ENCODE data around the gene NDRG3.

The NDRG3 gene

DNA sequence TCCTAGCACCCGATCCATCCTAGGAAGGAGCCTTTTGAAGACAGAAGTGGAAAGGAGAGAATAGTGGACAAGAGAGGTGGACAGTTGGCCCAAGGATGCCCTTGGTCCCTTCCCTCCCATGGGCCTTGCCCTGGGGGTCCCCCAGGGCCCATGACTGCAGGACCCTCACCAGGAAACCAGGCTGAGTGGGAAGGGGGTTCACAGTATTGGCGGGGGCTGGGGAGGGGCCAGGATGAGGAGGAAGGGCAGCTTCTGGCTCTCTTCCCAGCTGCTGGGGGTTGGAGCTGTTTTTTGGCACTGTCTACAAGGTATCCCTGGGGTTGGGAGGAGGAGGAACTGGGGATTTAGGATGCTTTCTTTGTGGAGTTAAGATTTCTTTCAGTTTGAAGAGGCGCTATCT, 31.7 kb upstream of the NDRG3 start:
- peaks cover 9% of the 10 kb centered on the region for H3K4me1 ChIP-seq (ENCODE audit: low read depth, poor library complexity, severe bottlenecking)
- no peak overlapping the region for H3K4me2 ChIP-seq
- no peaks in the 10 kb centered on the region for H3K27me3 ChIP-seq (ENCODE audit: insufficient read depth, low read depth)
- TF ChIP-seq, protein P1, sequence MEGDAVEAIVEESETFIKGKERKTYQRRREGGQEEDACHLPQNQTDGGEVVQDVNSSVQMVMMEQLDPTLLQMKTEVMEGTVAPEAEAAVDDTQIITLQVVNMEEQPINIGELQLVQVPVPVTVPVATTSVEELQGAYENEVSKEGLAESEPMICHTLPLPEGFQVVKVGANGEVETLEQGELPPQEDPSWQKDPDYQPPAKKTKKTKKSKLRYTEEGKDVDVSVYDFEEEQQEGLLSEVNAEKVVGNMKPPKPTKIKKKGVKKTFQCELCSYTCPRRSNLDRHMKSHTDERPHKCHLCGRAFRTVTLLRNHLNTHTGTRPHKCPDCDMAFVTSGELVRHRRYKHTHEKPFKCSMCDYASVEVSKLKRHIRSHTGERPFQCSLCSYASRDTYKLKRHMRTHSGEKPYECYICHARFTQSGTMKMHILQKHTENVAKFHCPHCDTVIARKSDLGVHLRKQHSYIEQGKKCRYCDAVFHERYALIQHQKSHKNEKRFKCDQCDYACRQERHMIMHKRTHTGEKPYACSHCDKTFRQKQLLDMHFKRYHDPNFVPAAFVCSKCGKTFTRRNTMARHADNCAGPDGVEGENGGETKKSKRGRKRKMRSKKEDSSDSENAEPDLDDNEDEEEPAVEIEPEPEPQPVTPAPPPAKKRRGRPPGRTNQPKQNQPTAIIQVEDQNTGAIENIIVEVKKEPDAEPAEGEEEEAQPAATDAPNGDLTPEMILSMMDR (conservative IDR thresholded peaks at IDR 0.05; ENCODE audit: low read depth, low read length) = no peak
- no peaks in the 10 kb centered on the region for H3K79me2 ChIP-seq (ENCODE audit: insufficient read depth, low read depth)
- H2AFZ ChIP-seq (ENCODE audit: low read depth) = no peak overlapping the region
- H4K20me1 ChIP-seq (ENCODE audit: insufficient read depth) = no peaks in the 10 kb centered on the region
- H3K4me3 ChIP-seq (IDR thresholded peaks at IDR 0.05; ENCODE audit: insufficient read depth, low read depth, low read length) = no peak overlapping the region
- H3K36me3 ChIP-seq (ENCODE audit: insufficient read depth) = no peaks in the 10 kb centered on the region
- no peak overlapping the region for H3K9ac ChIP-seq
- no peak overlapping the region for H3K27ac ChIP-seq

DNA sequence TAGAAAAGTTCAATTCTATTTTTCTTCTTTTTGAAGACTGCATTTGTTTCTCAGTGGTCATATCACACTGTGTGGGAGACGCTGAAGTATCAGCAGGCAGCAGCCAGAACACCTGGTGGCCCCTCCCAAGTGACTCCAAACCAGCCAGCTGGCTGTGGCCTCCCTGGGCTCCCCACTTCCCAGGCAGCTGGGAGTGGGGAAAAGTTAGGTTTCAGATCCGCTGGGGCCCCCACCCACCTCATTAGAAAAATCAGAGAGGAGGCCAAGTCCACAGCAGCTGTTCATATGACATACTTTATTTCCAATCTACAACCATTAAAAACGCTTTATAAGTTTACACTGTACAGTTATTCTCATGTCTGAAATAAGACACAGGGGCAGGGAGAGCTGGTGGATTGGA, 31.3 kb upstream of the NDRG3 start:
- no peak overlapping the region for H3K4me3 ChIP-seq (IDR thresholded peaks at IDR 0.05; ENCODE audit: insufficient read depth, low read depth, low read length)
- peaks cover 13% of the 10 kb centered on the region for H3K4me1 ChIP-seq (ENCODE audit: low read depth, poor library complexity, severe bottlenecking)
- TF ChIP-seq, protein P1 (conservative IDR thresholded peaks at IDR 0.05; ENCODE audit: low read depth, low read length) = no peak
- H3K27ac ChIP-seq = no peak overlapping the region
- no peaks in the 10 kb centered on the region for H3K36me3 ChIP-seq (ENCODE audit: insufficient read depth)
- H2AFZ ChIP-seq (ENCODE audit: low read depth) = no peak overlapping the region
- H3K27me3 ChIP-seq (ENCODE audit: insufficient read depth, low read depth) = no peaks in the 10 kb centered on the region
- no peak overlapping the region for H3K9ac ChIP-seq
- no peak overlapping the region for H3K4me2 ChIP-seq
- no peaks in the 10 kb centered on the region for H3K79me2 ChIP-seq (ENCODE audit: insufficient read depth, low read depth)
- no peaks in the 10 kb centered on the region for H4K20me1 ChIP-seq (ENCODE audit: insufficient read depth)

DNA sequence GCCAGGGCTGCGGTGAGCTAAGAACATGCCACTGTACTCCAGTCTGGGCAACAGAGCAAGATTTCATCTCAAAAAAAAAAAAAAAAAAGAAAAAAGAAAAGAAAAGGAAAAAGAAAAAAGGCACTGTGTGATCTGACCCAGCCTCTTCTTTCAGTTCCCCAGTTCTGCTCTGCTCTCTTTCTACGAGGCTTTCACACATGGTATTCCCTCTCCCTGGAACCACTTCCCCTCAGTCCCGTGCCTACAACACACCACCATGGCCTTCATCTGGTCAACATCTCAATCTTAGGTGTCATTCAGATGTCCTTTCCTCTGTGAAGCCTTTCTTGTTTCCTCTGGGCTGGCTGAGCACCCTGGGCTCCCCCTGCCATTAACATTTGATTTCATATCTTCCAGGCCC, 29.9 kb upstream of the NDRG3 start:
- no peak overlapping the region for H2AFZ ChIP-seq (ENCODE audit: low read depth)
- peaks cover 17% of the 10 kb centered on the region for H3K4me1 ChIP-seq (ENCODE audit: low read depth, poor library complexity, severe bottlenecking)
- no peak overlapping the region for H3K4me2 ChIP-seq
- H3K4me3 ChIP-seq (IDR thresholded peaks at IDR 0.05; ENCODE audit: insufficient read depth, low read depth, low read length) = no peak overlapping the region
- TF ChIP-seq, protein P1 (conservative IDR thresholded peaks at IDR 0.05; ENCODE audit: low read depth, low read length) = no peak
- H3K27me3 ChIP-seq (ENCODE audit: insufficient read depth, low read depth) = no peaks in the 10 kb centered on the region
- H3K36me3 ChIP-seq (ENCODE audit: insufficient read depth) = no peaks in the 10 kb centered on the region
- H4K20me1 ChIP-seq (ENCODE audit: insufficient read depth) = no peaks in the 10 kb centered on the region
- H3K27ac ChIP-seq = no peak overlapping the region
- H3K79me2 ChIP-seq (ENCODE audit: insufficient read depth, low read depth) = no peaks in the 10 kb centered on the region
- no peak overlapping the region for H3K9ac ChIP-seq

DNA sequence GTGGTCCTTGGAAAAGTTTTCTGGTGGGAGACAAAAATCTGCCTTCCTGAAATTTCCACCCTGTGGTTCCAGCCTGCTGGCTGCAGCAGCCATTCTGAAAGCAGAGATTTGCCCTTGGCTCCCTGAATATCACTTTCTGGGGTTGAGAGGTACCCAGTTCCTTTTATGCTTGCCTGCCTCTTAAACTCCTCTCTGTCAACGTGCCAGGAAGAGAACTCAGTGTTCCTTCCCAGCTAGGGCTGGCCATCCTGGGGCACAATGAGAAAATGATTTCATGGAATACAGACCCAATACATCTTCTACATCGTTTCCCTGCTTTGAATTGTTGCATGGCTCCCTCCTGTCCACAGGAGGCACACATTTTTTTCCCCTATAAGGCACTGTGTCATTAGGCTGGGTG, 29.3 kb upstream of the NDRG3 start:
- Histone ChIP-seq H4K20me1 (ENCODE audit: insufficient read depth) (no peaks in the 10 kb centered on the region), H3K27ac (no peak overlapping the region), H3K36me3 (ENCODE audit: insufficient read depth) (no peaks in the 10 kb centered on the region), H2AFZ (ENCODE audit: low read depth) (no peak overlapping the region), H3K79me2 (ENCODE audit: insufficient read depth, low read depth) (no peaks in the 10 kb centered on the region), H3K4me3 (IDR thresholded peaks at IDR 0.05; ENCODE audit: insufficient read depth, low read depth, low read length) (no peak overlapping the region), H3K4me2 (no peak overlapping the region), H3K9ac (no peak overlapping the region), H3K27me3 (ENCODE audit: insufficient read depth, low read depth) (no peaks in the 10 kb centered on the region), H3K4me1 (ENCODE audit: low read depth, poor library complexity, severe bottlenecking) (peaks cover 17% of the 10 kb centered on the region)
- TF ChIP-seq, protein P1 (conservative IDR thresholded peaks at IDR 0.05; ENCODE audit: low read depth, low read length) = no peak

Measured in KMS-11 (cell line).